ENCODE measurements around the gene ZNF100. TPM values are rescaled to one million over a fixed set of nuclear protein-coding genes. Genes with fewer than 3 reads are reported as not detected.
"Not testable (repeated sequence)": the region's sequence is repeated elsewhere in the genome, so short reads cannot be mapped to it uniquely, and the experiment has no call there.

Gene ZNF100
- 20.4 TPM for total RNA-seq

DNA sequence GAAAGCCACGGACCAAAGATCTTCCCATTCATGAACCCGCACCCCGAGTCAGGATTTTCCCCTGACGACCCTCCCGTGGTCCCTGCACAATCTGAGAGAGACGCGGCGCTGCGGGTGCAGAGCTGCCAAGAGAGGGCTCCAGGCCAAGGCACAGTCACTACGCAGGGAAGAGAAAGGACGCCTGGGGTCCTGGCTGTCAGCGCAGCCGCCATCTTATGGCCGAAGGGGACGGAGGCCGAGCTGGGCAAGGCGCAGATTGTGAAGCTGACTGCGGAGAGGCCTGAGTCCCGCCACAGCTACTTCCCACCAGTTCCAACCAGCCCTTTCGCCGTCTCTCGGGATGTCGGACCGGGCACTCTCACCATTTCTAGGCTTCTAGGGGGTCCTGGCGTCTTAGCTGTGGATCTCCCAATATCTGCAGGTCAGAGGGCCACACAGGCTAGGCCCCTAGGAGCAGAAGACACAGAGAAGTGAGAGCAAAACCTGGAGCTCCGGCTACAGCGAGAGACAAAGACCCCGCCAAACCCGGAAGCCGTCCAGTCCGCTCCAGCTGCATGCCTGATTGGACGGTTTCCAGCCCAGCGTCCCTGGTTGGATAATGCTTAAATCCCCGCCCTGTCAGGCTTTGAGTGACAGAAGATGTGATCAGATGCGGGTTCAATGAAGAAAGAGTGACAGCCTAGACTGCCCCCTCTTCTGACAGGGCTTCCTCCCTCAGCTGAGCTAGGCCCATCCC, at the start of gene ZNF100:
Gene ZNF100 (minus strand): TSS at position 515 of the 736 bp plus-strand sequence. CDS start 150 bp downstream, at position 365.
- intact Hi-C loops (cut with DNase I): no loop called here
- peak; percentile 95 for DNase-seq (ENCODE audit: low spot score)
- ATAC-seq: peak; percentile 99

DNA sequence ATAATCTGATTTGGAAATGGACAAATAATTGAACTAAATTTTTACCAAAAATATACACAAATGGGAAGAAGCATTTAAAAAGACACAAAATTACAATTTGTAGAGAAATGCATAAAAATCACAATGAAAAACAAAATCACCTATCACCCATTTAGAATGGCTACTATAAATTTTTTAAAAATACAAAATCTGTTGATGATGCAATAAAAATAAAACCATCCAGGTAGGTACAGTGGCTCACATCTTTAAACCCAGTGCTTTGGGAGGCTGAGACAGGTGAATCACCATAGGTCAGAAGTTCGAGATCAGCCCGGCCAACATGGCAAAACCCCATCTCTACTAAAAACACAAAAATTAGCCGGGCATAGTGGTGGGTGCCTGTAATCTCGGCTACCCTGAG, 45.1 kb upstream of the ZNF100 start:
- no peak for ATAC-seq

DNA sequence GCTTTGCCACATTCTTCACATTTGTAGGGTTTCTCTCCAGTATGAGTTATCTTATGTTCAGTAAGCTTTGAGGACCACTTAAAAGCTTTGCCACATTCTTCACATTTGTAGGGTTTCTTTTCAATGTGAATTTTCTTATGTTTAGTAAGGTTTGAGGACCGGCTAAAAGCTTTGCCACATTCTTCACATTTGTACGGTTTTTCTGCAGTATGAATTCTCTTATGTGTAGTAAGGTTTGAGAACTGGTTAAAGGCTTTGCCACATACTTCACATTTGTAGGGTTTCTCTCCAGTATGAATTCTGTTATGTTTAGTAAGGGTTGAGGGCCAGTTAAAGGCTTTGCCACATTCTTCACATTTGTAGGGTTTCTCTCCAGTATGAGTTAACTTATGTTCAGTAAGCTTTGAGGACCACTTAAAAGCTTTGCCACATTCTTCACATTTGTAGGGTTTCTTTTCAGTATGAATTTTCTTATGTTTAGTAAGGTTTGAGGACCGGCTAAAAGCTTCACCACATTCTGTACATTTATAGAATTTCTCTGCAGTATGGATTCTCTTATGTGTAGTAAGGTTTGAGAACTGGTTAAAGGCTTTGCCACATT, 41.1 kb upstream of the ZNF100 start:
- ATAC-seq; DNase-seq (ENCODE audit: low spot score); intact Hi-C loops (cut with DNase I): not testable (repeated sequence)

More for the DNA sequence above, 45.1 kb upstream of the ZNF100 start:
- no peak for DNase-seq (ENCODE audit: low spot score)
- intact Hi-C loops (cut with DNase I): no loop called here

GRCh38 chr19:21789466-21790085, 22.2 kb upstream of the ZNF100 start:
- intact Hi-C loops (cut with DNase I): no loop called here
- DNase-seq (ENCODE audit: low spot score): no peak

DNA sequence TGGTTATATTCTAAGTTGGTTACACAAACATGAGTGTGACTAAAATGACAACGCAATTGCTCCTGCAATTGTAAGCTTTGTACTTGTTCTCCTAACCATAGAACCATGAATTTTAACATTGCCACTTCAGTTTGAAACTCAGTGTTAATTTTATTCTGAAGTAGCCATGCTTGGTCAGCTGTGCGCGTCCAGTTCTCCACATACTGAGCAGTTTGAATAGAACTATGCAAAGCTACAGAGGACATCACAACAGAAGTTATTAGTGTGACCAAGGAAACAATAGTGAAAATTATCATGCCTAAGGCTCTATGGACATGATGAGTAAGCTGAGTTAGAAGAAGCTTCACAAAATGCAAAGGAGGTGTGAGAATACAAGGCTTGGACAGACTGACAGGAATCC, 19.6 kb upstream of the ZNF100 start:
- intact Hi-C loops (cut with DNase I): no loop called here

More at GRCh38 chr19:21789466-21790085, 22.2 kb upstream of the ZNF100 start:
- ATAC-seq: no peak

DNA sequence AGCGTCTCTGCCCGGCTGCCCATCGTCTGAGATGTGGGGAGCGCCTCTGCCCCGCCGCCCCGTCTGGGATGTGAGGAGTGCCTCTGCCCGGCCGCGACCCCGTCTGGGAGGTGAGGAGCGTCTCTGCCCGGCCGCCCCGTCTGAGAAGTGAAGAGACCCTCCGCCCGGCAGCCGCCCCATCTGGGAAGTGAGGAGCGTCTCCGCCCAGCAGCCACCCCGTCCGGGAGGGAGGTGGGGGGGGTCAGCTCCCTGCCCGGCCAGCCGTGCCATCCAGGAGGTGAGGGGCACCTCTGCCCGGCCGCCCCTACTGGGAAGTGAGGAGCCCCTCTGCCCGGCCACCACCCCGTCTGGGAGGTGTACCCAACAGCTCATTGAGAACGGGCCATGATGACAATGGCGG, 8.4 kb upstream of the ZNF100 start:
- ATAC-seq; DNase-seq (ENCODE audit: low spot score); intact Hi-C loops (cut with DNase I): not testable (repeated sequence)

More for the DNA sequence above, 19.6 kb upstream of the ZNF100 start:
- no peak for ATAC-seq
- DNase-seq (ENCODE audit: low spot score): no peak

GRCh38 chr19:21766705-21767064, 694 bp downstream of the ZNF100 start:
- DNase-seq (ENCODE audit: low spot score); intact Hi-C loops (cut with DNase I): not testable (repeated sequence)
- peak; percentile 16 for ATAC-seq

DNA sequence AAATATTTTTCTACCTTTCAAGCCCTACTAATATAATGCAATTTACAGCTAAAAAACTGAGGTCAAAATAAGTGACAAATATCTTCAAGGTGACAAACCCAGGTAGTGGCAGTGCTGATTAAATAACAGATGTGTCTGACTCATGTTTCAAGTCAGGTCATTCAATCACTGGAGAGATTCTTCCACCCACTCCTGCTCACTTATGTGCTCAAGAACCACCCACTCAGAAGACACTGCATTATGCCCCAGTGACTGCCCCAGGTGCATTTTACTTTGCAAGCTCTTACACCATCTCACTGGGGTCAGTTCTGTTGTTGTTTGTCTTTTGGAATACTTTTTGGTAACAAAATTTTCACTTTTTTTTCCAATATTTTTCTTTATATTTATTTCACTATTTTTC, 2.2 kb downstream of the ZNF100 start:
- intact Hi-C loops (cut with DNase I): no loop called here
- ATAC-seq (no peak), DNase-seq (ENCODE audit: low spot score) (no peak)

DNA sequence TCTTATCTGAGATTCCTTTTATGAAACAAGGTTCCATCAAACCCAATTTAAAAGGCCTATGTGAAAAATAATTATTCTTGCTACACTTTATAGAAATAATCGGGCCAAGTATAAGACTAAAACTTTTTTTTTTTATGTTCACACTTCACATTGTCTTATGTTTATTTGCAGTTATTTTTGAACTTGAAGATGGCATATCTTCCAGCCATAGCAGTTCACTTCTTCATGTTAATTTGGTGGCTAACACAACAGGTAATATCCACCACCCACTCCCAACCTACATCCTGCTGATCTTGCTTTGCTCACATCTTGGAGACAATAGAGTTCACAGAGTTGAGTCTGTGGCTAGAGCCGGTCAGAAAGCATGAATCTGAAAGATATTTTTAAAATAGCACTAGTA, 5.8 kb downstream of the ZNF100 start:
- intact Hi-C loops (cut with DNase I); ATAC-seq; DNase-seq (ENCODE audit: low spot score): not testable (repeated sequence)

DNA sequence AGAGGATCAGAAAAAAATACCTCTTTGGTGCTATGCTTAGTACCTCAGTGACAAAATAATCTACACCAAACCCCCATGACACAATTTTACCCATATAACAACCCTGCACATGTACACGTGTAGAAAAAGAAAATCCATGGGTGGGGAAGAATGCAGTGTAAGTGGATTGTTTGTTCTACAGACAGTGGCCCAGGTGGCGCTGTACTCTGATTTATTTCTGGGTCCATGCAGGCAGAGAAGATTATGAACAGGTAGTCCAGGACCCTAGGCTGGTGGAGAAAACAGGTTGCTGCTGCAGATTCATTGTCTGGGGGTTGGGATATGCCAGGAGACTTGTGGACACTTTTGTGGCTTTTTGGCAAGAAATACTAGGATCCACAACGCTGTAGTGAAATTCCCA, 9.1 kb downstream of the ZNF100 start:
- DNase-seq (ENCODE audit: low spot score) (no peak), ATAC-seq (no peak)
- intact Hi-C loops (cut with DNase I): no loop called here

DNA sequence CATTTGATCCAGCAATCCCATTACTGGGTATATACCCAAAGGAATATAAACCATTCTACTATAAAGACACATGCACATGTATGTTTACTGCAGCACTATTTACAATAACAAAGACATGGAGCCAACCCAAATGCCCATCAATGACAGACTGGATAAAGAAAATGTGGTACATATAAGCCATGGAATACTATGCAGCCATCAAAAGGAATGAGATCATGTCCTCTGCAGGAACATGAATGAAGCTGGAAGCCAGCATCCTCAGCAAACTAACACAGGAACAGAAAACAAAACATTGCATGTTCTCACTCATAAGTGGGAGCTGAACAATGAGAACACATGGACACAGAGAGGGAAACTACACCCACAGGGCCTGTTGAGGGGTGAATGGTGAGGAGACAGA, 11.8 kb downstream of the ZNF100 start:
- intact Hi-C loops (cut with DNase I); ATAC-seq; DNase-seq (ENCODE audit: low spot score): not testable (repeated sequence)

DNA sequence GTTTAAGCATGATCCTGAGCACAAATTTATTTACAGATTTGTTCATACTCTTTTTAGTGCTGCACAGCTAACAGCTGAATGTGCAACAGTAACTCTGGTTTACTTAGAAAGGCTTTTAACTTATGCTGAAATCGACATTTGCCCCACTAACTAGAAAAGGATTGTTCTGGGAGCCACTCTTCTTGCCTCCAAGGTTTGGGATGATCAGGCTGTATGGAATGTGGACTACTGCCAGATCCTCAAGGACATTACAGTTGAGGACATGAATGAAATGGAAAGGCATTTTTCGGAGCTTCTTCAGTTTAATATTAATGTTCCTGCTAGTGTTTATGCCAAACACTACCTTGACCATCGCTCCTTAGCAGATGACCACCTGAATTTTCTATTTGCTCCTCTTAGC, 16.0 kb downstream of the ZNF100 start:
- no peak for DNase-seq (ENCODE audit: low spot score)
- no peak for ATAC-seq
- intact Hi-C loops (cut with DNase I): no loop called here

- ATAC-seq (no peak), DNase-seq (ENCODE audit: low spot score) (no peak)
- intact Hi-C loops (cut with DNase I): no loop called here
These were observed 16.7 kb downstream of the ZNF100 start for GRCh38 chr19:21750586-21751128.

DNA sequence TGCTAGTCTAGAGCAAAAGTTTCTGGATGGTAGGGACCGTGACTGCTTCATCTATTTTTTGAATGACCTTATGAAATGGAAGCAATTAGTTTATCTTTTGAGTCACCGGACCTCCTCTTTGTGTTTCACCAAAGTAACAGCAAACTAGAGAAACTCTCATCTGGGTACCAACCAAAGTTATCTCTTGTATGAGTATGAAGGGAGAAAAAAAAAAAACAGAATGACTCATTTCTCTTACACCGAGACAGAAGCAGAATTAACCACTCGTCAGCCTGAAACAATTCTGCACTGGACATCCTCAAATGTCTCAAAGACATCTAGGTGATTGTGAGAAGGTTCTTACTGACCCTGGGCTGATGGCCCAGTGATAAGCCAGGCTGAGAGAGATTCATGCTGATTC, 18.3 kb downstream of the ZNF100 start:
- ATAC-seq (no peak), DNase-seq (ENCODE audit: low spot score) (no peak)
- intact Hi-C loops (cut with DNase I): no loop called here

GRCh38 chr19:21748088-21748487, 19.3 kb downstream of the ZNF100 start:
- no peak for ATAC-seq

GRCh38 chr19:21740559-21740958, 26.8 kb downstream of the ZNF100 start:
- DNase-seq (ENCODE audit: low spot score): no peak
- intact Hi-C loops (cut with DNase I): no loop called here
- ATAC-seq: no peak

More at GRCh38 chr19:21748088-21748487, 19.3 kb downstream of the ZNF100 start:
- no peak for DNase-seq (ENCODE audit: low spot score)
- intact Hi-C loops (cut with DNase I): no loop called here

GRCh38 chr19:21726942-21727747, 40.2 kb downstream of the ZNF100 start:
- intact Hi-C loops (cut with DNase I); DNase-seq (ENCODE audit: low spot score); ATAC-seq: not testable (repeated sequence)

DNA sequence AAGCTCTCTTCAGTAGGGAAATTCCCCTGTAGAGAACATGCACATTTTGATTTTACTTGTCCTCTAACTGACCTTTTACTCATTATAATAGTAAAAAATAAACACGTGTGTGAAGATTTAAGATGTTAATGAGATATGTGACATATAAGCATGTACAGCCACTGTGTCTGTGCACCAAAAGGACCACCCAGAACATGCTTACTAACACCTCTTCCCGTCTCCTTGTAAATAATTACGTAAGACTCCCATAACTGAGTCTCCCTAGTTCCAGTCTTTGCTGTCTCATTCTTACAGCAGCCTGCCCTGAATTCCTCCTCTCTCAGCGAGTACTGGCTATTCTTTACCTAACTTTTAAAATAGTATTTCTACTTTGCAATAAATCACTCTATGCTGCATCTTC, 53.6 kb downstream of the ZNF100 start:
- intact Hi-C loops (cut with DNase I): no loop called here
- DNase-seq (ENCODE audit: low spot score) (no peak), ATAC-seq (no peak)

- ATAC-seq (no peak), DNase-seq (ENCODE audit: low spot score) (no peak)
- intact Hi-C loops (cut with DNase I): no loop called here
These were observed 57.9 kb downstream of the ZNF100 start for GRCh38 chr19:21709464-21709863.

Data from sciatic nerve (tissue), 2 donors.